ENCODE results near the gene NTRK3. TPM values are rescaled to one million over a fixed set of nuclear protein-coding genes. Genes with fewer than 3 reads are reported as not detected.

Gene NTRK3
- total RNA-seq, 6 experiments from 2014 or later = 0.35 to 0.75 (median 0.46) TPM

GRCh38 chr15:88016406-88016805 lies 240.1 kb downstream of the NTRK3 start:
- ATAC-seq (no peak), DNase-seq (no peak)
- 33% methylated on average over 3 of the region's 3 CpGs for WGBS (ENCODE audit: insufficient coverage, low coverage, low lambda C conversion rate, missing lambda C conversion rate)
- Histone ChIP-seq H3K36me3 (no peaks in the 10 kb centered on the region), H3K4me1 (no peaks in the 10 kb centered on the region), H3K27me3 (no peaks in the 10 kb centered on the region), H3K27ac (no peak overlapping the region), H3K9me3 (no peaks in the 10 kb centered on the region), H3K4me3 (no peak overlapping the region)
- intact Hi-C loops (cut with DNase I) = no loop called here
- TF ChIP-seq POLR2A (IDR thresholded peaks at IDR 0.05) (no peak), CTCF (IDR thresholded peaks at IDR 0.05) (no peak)

GRCh38 chr15:88015228-88015860 lies 241.2 kb downstream of the NTRK3 start:
- Histone ChIP-seq H3K27me3 (no peaks in the 10 kb centered on the region), H3K27ac (no peak overlapping the region), H3K4me3 (no peak overlapping the region), H3K4me1 (no peaks in the 10 kb centered on the region), H3K36me3 (no peaks in the 10 kb centered on the region), H3K9me3 (no peaks in the 10 kb centered on the region)
- DNase-seq (no peak), ATAC-seq (no peak)
- TF ChIP-seq POLR2A (IDR thresholded peaks at IDR 0.05) (no peak), CTCF (IDR thresholded peaks at IDR 0.05) (no peak)
- 41% methylated on average over 9 of the region's 9 CpGs for WGBS (ENCODE audit: insufficient coverage, low coverage, low lambda C conversion rate, missing lambda C conversion rate)
- intact Hi-C loops (cut with DNase I) = no loop called here

- intact Hi-C loops (cut with DNase I) = no loop called here
- H3K4me3 ChIP-seq = no peak overlapping the region
- H3K36me3 ChIP-seq = no peaks in the 10 kb centered on the region
- DNase-seq (no peak), ATAC-seq (no peak)
- no peaks in the 10 kb centered on the region for H3K9me3 ChIP-seq
- H3K27ac ChIP-seq = no peak overlapping the region
- no peaks in the 10 kb centered on the region for H3K4me1 ChIP-seq
- TF ChIP-seq POLR2A (IDR thresholded peaks at IDR 0.05) (no peak), CTCF (IDR thresholded peaks at IDR 0.05) (no peak)
- 65% methylated on average over 9 of the region's 9 CpGs for WGBS (ENCODE audit: insufficient coverage, low coverage, low lambda C conversion rate, missing lambda C conversion rate)
- no peaks in the 10 kb centered on the region for H3K27me3 ChIP-seq
Measured at GRCh38 chr15:88014454-88015160, 241.9 kb downstream of the NTRK3 start.

GRCh38 chr15:88013111-88013510 lies 243.4 kb downstream of the NTRK3 start:
- no peak overlapping the region for H3K4me3 ChIP-seq
- no peak overlapping the region for H3K27ac ChIP-seq
- 33% methylated on average over 3 of the region's 8 CpGs for WGBS (ENCODE audit: insufficient coverage, low coverage, low lambda C conversion rate, missing lambda C conversion rate)
- H3K9me3 ChIP-seq = no peaks in the 10 kb centered on the region
- no peaks in the 10 kb centered on the region for H3K36me3 ChIP-seq
- H3K4me1 ChIP-seq = no peaks in the 10 kb centered on the region
- TF ChIP-seq CTCF (IDR thresholded peaks at IDR 0.05) = no peak
- no peak for TF ChIP-seq POLR2A (IDR thresholded peaks at IDR 0.05)
- ATAC-seq (no peak), DNase-seq (no peak)
- intact Hi-C loops (cut with DNase I) = no loop called here
- H3K27me3 ChIP-seq = no peaks in the 10 kb centered on the region
